Activated CD8-positive, alpha-beta memory T cell treated with anti-CD3 and anti-CD28 coated beads for 1 hour (primary cell): ENCODE data around the gene ARHGAP19.
"Not testable (repeated sequence)": the region's sequence is repeated elsewhere in the genome, so short reads cannot be mapped to it uniquely, and the experiment has no call there.

Experiments used
- DNase-seq, 2 donors: peaks; one replicate each; pipeline ENCODE4 v3.0.0-alpha.2; 2020; ENCODE audit warnings: low read depth in 1 of 2; ENCODE audit errors: extremely low read depth in 1 of 2

Gene ARHGAP19

DNA sequence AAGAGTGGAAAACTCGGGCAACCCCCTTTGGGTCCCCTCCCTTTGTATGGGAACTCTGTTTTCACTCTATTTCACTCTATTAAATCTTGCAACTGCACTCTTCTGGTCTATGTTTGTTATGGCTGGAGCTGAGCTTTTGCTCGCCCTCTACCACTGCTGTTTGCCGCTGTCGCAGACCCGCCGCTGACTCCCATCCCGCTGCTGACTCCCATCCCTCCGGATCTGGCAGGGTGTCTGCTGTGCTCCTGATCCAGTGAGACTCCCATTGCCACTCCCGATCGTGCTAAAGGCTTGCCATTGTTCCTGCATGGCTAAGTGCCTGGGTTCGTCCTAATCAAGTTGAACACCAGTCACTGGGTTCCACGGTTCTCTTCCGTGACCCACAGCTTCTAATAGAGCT lies 2.4 kb downstream of the ARHGAP19 start:
- DNase-seq, result not testable (repeated sequence)

DNA sequence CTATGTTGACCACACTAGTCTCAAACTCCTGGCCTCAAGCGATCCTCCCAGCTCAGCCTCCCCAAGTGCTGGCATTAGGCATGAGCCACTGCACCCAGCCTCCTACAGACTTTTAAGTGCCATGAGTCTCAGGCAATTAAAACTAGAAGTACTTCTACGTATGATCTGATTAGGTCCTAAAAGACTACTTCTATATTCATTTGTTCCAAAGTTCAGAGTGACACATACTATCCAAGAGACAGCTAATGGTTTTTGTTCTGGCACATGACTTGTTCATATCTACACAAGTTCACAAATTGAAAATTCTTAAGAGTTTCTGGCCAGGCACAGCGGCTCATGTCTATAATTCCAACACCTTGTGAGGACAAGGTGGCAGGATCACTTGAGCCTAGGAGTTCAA lies 11.7 kb downstream of the ARHGAP19 start:
- no peak for DNase-seq

DNA sequence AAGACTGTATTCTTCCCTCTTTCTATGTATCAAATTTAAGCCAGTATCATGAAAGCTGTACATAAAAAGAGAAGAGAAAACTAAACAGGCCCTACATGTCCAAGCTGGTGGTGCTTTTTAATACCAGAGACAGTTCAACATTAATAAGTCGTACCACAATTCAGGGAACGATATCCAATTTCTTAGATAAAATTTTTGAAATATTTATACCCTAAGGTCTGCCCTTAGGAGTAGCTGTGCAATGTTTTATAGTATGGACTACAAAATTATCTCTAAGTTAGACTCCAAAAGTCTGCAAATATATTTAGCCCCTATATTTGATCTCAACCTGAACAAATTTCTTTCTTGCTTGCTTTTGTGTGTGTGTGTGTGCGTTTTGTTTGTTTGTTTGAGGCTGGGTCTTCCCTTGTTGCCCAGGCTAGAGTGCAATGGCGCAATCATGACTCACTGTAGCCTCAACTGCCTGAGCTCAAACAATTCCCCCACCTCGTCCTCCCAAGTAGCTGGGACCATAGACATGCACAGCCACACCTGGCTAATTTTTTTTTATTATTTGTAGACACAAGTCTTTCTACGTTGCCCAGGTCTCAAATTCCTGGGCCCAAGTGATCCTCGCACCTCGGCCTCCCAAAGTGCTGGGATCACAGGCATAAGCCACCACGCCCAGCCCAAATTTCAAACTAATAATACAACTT lies 13.2 kb downstream of the ARHGAP19 start:
- DNase-seq, result no peak

DNA sequence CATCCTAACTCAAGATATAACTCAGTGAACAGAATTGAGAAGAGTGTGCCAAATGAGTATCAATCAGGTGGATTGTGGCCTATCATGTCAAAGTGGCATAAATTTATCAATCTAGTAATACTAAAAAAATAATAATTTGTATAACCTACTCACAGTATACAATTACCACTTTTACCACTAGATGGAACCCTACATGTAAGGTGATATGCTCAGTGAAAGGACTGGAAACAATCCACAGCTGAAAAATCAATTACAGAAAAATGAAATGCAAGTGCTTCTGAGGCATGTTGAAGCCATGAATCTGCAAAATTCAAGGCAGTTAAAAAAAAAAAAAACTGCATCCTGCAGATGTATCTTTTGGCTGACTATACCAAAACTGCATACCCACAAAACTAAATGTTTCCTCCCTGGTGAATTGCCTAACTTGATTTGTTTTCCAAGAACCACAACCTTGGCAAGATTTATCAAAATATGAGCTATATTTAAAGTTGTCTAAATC lies 13.9 kb downstream of the ARHGAP19 start:
- no peak for DNase-seq

DNA sequence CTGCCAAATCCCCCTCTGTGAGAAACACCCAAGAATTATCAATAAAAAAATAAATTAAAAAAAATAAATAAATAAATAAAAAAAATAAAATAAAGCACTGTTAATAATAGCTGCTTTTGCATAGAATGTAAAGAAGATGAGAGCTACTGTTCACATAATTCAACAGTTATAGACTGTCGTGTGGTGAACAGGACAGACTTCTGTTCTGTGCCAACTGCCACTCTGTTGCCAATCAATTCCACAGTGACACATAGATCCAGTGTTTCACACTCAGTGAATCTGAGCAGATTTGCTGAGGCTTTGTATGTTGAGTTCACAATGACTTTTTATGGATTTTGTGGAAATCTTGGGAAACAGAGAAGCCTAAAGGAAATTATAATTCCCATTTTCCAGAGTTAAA lies 14.9 kb downstream of the ARHGAP19 start:
- no peak for DNase-seq

DNA sequence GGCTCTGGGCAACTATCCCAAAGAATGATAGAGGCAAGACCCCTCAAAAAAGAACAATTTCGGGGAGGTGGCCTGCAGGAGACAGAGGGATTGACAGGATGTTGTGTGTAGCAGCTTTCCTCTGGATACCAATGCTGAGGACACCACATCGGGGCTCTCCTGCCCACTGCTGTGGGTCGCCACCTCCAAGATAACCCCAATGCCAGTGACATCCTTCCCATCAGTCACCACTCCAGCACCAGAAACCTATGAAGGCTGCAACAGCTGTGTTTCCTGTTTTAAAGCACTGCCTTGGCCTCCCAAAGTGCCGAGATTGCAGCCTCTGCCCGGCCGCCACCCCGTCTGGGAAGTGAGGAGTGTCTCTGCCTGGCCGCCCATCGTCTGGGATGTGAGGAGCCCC lies 17.6 kb downstream of the ARHGAP19 start:
- DNase-seq, result no peak

- no peak for DNase-seq
Observed at GRCh38 chr10:97273700-97274099, 18.7 kb downstream of the ARHGAP19 start.

DNA sequence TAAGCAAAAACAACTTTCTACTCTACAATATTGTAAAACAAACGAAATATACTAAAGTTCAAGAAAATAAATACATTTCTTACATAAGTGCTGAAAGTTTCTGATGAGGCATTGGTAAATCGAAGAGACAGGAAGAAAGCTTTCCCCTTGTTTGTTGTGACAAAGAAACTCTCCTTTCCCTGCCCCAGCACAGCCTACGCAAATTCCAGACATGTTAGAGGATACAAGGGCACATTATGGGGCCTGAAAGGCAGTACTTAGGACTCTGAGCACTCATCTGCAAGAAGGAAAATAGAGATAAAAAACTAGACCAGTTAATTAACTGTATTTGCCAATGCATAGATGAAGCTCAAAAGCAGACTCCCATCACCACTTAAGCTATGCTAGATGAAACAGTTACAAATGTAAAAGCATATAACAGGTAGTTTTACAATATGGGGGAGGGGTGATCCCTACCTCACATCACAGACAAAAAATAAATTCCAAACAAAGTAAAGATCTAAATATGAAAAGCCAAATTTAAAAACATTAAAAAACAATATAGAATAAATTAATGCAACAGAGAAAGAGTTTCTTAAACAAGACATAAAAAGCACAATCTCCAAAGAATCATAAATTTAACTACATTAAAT lies 21.8 kb downstream of the ARHGAP19 start:
- no peak for DNase-seq

- no peak for DNase-seq
Observed at GRCh38 chr10:97267671-97268070, 24.8 kb downstream of the ARHGAP19 start.

DNA sequence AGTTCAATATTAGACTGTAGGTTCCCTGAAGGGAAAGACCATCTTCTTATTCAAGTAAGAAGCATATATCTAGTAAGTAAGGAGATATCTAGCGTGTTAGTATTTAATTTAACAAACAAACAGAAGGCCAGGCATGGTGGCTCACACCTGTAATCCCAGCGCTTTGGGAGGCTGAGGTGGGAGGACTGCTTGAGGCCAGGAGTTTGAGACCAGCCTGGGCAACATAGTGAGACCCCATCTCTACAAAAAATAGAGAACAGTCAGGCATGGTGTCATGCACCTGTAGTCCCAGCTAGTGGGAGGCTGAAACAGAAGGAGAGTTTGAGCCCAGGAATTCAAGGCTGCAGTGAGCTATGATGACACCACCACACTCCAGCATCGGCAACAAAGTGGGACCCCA lies 27.3 kb downstream of the ARHGAP19 start:
- DNase-seq, result not testable (repeated sequence)

DNA sequence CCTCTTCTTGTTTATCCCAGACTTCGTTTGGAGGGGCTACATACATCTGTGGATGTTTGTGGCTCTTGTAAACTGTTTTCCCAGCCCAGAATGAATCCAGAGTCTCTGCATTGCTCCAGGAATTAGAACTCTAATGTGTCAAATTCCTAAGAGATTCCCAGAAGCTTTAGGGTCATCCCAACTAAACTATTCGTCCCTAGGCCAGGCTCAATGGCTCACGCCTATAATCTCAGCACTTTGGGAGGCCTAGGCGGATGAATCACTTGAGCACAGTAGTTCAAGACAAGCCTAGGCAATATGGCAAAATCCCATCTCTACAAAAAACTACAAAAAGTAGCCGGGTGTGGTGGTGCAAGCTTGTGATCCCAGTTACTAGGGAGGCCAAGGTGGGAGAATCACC lies 28.5 kb downstream of the ARHGAP19 start:
- no peak for DNase-seq

- no peak for DNase-seq
Observed at GRCh38 chr10:97261656-97262055, 30.8 kb downstream of the ARHGAP19 start.

DNA sequence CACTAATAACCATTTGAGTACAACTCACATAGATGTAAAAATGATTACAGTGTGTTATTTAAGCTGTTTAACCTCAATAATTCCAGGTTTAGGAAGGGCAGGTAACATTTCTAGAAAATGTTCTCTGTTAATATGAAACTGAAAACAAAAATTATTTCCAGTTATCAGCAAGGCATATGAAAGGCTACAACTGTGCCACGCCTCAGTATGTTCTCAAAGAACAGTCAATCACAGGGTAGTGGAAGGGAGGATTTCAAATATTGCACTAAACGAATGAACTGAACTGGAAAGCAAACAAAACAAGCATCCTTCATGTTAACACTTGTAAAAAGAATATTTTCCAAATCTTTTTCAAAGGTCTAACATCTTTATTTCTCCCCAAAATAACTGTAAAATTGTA lies 31.3 kb downstream of the ARHGAP19 start:
- no peak for DNase-seq

- DNase-seq, result no peak
Observed at GRCh38 chr10:97259119-97259518, 33.3 kb downstream of the ARHGAP19 start.

- DNase-seq, result no peak
Observed at GRCh38 chr10:97256356-97256755, 36.1 kb downstream of the ARHGAP19 start.

GRCh38 chr10:97255512-97256293 lies 36.7 kb downstream of the ARHGAP19 start:
- DNase-seq, result no peak

GRCh38 chr10:97254694-97255093 lies 37.7 kb downstream of the ARHGAP19 start:
- no peak for DNase-seq

DNA sequence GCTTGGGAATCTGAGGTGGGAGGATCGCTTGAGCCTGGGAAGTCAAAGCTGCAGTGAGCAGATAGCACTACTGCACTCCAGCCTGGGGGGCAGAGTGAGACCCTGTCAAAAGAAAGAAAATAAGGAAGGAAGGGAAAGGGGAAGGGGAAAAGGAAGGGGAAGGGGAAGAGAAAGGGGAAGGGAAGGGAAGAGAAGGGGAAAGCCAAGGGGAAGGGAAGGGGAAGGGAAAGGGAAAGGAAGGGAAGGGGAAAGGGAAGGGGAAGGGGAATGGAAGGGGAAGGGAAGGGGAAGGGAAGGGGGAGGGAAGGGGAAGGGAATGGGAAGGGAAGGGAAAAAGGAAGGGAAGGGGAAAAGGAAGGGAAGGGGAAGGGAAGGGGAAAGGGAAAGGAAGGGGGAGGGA lies 41.5 kb downstream of the ARHGAP19 start:
- DNase-seq, result no peak

- no peak for DNase-seq
Observed at GRCh38 chr10:97243836-97244235, 48.6 kb downstream of the ARHGAP19 start.

DNA sequence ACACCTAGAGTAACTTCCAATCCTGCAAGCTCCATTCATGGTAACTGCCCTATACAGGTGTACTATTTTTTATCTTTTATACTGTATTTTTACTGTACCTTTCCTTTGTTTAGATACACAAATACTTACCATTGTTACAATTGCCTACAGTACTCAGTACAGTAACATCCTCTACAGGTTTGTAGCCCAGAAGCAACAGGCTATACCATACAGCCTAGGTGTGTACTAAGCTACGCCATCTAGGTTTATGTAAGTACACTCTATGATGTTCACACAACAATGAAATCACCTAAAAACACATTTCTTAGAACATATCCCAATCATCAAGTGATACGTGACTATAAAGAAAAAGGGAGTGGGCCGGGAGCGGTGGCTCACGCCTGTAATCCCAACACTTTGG lies 53.6 kb downstream of the ARHGAP19 start:
- no peak for DNase-seq

GRCh38 chr10:97235353-97235752 lies 57.1 kb downstream of the ARHGAP19 start:
- no peak for DNase-seq

- DNase-seq, result no peak
Observed at GRCh38 chr10:97234400-97234799, 58.0 kb downstream of the ARHGAP19 start.
